Measurements from ENCODE around the gene SERPINB10.

DNA sequence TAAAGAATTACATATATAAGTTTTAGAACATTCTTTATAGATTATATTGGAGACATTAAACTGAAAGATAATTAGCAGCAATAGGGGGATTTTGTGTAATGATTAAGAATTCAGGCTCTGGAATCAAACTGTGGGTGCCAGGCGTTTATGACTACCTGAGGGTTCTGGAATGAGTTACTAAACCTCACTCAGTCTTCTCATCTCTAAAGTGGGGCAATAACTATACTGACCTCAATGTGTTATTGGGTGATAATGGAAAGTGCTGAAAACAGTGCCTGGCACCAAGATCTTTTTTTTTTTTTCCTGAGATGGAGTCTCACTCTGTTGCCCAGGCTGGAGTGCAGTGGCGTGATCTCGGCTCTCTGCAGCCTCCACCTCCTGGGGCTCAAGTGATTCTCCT lies 69.3 kb downstream of the SERPINB10 start:
- TF ChIP-seq EZH2 (IDR thresholded peaks at IDR 0.05; ENCODE audit: insufficient read depth, poor library complexity, severe bottlenecking), result no peak
- no peak for TF ChIP-seq EZH2phosphoT487 (IDR thresholded peaks at IDR 0.05; ENCODE audit: insufficient read depth, low read depth)

All from GM23248 (cell line).